HL-60/S4 treated with phorbol 12-myristate 13-acetate at 8.2 ng/mL for 4 days and 3 days (cell line): ENCODE data around the gene SRGN.

Source experiments
- in situ Hi-C: fragments of 300-500 bp; cut with MboI; formaldehyde crosslinking; loops from 2 replicates; pipeline ENCODE4 v1.15.0; 2022; ENCODE audit warnings: low sequenced_read_pairs

The SRGN gene

DNA sequence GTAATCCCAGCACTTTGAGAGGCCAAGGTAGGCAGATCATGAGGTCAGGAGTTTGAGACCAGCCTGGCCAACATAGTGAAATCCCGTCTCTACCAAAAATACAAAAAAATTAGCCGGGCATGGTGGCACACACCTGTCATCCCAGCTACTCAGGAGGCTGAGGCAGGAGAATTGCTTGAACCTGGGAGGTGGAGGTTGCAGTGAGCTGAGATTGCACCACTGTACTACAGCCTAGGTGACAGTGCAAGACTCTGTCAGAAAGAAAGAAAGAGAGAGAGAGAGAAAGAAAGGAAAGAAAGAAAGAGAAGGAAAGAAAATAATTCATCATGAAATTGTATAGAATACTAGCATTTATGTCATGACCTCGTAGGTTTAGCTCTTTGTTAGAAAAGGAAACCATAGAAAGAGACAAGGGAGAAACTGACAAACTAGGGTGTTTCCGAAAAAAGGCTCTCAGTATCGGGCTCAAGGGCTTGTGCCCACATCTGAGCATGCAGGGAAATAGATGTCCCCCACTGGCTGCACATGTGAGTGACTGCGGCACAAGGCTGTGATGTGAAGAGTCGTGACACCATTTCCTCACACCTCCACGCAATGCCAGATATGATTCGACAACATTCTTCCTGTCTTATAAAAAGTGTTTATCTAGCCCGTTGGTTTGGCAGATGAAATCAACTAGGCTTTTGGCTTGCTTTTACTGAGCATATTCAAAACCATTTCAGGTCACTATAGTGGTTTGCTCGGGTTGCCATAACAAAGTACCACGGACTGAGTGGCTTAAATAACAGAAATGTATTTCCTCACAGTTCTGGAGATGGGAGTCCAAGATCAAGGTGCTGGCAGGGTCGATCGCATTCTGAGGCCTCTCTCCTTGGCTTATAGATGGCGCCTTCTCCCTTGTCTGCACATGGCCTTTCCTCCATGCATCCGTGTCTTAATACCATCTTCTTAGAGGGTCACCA lies 2.0 kb downstream of the SRGN start:
- in situ Hi-C loops: loop anchor here (10.0 kb wide), 1 partner anchor 75 kb away; no protein-coding TSS in a partner anchor

DNA sequence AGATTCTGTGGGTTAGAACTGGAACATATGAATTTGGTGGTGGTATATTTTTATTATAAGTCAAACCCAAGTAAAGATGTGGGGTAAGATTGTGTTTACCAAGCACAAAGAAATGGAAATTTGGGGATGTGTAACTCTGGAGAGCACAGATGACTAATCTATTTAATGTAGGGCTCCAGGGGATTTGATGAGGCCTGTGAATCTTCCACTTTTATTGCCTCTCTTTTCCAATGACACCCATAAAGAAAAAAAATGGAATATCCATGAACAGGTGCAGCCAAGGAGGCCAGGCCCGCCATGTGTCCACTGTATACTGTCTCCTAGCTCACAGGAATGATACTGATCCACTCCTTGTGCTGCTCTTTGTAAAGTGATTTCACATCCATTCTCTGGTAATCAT lies 2.8 kb downstream of the SRGN start:
- in situ Hi-C loops: loop anchor here (10.0 kb wide), 1 partner anchor 76 kb away; no protein-coding TSS in a partner anchor

- in situ Hi-C loops: loop anchor here (10.0 kb wide), 1 partner anchor 76 kb away; no protein-coding TSS in a partner anchor
These were observed 3.3 kb downstream of the SRGN start for GRCh38 chr10:69091143-69091651.

GRCh38 chr10:69092959-69093850 lies 5.3 kb downstream of the SRGN start:
- in situ Hi-C loops: loop anchor here (10.0 kb wide), 1 partner anchor 78 kb away; no protein-coding TSS in a partner anchor

DNA sequence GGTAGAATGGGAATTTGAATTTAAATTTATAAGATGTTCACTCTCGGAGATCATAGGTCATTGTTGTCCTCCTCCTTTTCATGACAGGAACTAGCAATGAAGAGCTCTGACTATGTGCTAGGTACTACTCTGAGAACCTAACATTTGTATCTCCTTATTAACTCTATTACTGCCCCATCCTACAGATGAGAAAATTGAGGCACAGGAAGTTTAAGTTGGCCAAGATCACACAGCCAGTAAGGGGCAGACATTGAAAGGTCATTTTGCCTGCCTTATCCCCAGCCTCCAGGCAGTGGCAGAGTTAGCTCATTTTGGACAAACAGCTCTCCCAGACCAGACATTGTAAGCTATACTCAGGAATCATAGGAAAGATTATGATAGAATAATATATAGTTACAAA lies 6.0 kb downstream of the SRGN start:
- in situ Hi-C loops: loop anchor here (10.0 kb wide), 1 partner anchor 79 kb away; no protein-coding TSS in a partner anchor

GRCh38 chr10:69096045-69096444 lies 8.1 kb downstream of the SRGN start:
- in situ Hi-C loops: loop anchor here (10.0 kb wide), 1 partner anchor 81 kb away; no protein-coding TSS in a partner anchor

DNA sequence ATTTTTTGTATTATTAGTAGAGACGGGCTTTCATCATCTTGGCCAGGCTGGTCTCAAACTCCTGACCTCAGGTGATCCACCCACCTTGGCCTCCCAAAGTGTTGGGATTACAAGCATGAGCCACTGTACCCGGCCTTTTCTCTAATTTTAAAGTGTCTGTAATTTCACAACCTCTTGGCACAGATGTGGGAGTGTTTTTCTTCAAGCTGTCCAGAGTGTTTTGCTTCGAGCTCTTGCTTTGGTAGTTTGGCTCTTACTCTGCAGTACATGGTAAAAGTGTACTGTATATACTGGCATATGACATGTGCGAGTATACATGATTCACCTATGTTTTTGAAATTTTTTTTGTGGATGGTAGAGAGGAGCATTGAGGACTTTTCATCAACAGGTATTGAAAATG lies 9.8 kb downstream of the SRGN start:
- in situ Hi-C loops: loop anchor here (10.0 kb wide), 1 partner anchor 83 kb away; no protein-coding TSS in a partner anchor

- in situ Hi-C loops: no loop called here
These were observed 12.4 kb downstream of the SRGN start for GRCh38 chr10:69100136-69100872.

- in situ Hi-C loops: no loop called here
These were observed 13.7 kb downstream of the SRGN start for GRCh38 chr10:69101451-69102095.

- in situ Hi-C loops: no loop called here
These were observed 14.5 kb downstream of the SRGN start for GRCh38 chr10:69102440-69102839.

- in situ Hi-C loops: no loop called here
These were observed 15.9 kb downstream of the SRGN start for GRCh38 chr10:69103784-69104183.

- in situ Hi-C loops: no loop called here
These were observed 17.3 kb downstream of the SRGN start for GRCh38 chr10:69104994-69105790.

- in situ Hi-C loops: no loop called here
These were observed 19.2 kb downstream of the SRGN start for GRCh38 chr10:69107176-69107490.

- in situ Hi-C loops: no loop called here
These were observed 19.8 kb downstream of the SRGN start for GRCh38 chr10:69107699-69108098.

- in situ Hi-C loops: no loop called here
These were observed 32.0 kb downstream of the SRGN start for GRCh38 chr10:69119896-69120295.

- in situ Hi-C loops: no loop called here
These were observed 35.4 kb downstream of the SRGN start for GRCh38 chr10:69123306-69123746.

DNA sequence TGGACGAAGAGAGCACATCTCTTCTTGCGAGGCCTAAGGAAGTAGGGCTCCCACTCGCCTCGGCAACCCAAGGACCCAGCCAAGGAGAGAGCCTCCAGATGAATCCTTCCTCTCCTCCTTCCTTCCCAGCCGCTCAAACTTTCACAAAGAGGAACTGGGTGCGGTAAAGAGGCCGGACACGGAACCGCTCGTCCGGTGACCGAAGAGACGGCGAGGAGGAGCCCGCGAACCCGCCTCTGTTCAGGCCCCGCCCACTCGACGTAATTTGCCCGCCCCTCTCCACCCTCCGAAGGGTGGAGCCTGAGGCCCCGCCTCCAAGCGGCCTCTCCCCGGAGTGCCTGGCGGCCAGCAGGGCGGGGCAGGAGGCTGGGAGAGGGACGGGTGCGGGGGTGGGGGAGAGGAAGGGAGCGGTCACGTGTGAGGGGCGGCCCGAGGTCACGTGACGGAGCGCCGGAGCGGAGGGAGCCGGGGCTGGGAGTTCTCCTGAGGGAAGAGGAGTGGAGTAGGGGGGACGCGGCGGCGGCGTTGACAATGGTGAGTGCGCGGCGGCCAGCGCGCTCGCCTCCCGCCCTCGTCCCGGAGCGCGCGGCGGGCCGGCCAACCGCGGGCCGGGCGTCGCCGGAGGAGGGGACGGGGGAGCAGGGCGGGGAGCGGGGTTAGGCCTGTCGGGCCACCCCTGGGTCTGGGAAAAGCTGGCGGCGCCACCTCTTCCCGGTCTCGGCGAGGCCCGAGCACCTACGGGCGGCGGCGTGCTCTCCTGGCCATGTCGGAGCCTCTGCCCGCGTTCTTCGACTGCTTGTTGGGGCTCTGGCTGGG lies 36.1 kb downstream of the SRGN start, which contains the start of gene VPS26A:
VPS26A (plus strand) TSS at position 432 of the 816 bp plus-strand sequence; CDS start at position 532, 100 bp downstream.
- in situ Hi-C loops: no loop called here
